ENCODE data around the gene OR52H1. TPM values are rescaled to one million over a fixed set of nuclear protein-coding genes. Genes with fewer than 3 reads are reported as not detected.

OR52H1 gene
- total RNA-seq, 2 experiments from 2014 or later: not detected

DNA sequence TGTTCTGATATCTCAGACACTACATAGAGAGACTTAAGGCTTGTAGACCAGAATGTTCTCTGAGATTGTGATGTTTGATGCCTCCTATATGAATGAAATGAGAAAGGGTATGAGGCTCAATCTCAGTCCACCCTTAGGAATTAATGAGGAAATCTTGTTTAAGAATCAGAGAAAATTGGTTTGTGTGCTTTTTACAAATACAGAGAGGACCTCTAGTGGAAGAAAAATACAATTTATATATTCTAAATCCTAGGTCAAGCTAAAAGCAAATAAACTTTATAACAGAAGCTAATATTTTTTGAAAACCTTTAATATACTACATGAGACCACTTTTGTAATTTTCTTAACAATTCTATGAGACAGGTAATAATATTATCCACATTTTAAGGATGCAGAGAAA, 5.0 kb upstream of the OR52H1 start:
- Mint-ChIP-seq H3K27me3 (peaks cover 15% of the 10 kb centered on the region), H3K4me1 (ENCODE audit: low read depth) (no peaks in the 10 kb centered on the region), H3K9me3 (no peaks in the 10 kb centered on the region), H3K4me3 (no peak overlapping the region), H3K27ac (no peak overlapping the region), H3K36me3 (ENCODE audit: low read depth) (peaks cover 2% of the 10 kb centered on the region)
- TF ChIP-seq, protein P1, sequence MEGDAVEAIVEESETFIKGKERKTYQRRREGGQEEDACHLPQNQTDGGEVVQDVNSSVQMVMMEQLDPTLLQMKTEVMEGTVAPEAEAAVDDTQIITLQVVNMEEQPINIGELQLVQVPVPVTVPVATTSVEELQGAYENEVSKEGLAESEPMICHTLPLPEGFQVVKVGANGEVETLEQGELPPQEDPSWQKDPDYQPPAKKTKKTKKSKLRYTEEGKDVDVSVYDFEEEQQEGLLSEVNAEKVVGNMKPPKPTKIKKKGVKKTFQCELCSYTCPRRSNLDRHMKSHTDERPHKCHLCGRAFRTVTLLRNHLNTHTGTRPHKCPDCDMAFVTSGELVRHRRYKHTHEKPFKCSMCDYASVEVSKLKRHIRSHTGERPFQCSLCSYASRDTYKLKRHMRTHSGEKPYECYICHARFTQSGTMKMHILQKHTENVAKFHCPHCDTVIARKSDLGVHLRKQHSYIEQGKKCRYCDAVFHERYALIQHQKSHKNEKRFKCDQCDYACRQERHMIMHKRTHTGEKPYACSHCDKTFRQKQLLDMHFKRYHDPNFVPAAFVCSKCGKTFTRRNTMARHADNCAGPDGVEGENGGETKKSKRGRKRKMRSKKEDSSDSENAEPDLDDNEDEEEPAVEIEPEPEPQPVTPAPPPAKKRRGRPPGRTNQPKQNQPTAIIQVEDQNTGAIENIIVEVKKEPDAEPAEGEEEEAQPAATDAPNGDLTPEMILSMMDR (IDR thresholded peaks at IDR 0.05): no peak
- intact Hi-C loops (cut with micrococcal nuclease): no loop called here
- ChIA-PET POLR2A (no interaction called here), CTCF (no interaction called here)
- no peak for DNase-seq
- no peak for ATAC-seq

DNA sequence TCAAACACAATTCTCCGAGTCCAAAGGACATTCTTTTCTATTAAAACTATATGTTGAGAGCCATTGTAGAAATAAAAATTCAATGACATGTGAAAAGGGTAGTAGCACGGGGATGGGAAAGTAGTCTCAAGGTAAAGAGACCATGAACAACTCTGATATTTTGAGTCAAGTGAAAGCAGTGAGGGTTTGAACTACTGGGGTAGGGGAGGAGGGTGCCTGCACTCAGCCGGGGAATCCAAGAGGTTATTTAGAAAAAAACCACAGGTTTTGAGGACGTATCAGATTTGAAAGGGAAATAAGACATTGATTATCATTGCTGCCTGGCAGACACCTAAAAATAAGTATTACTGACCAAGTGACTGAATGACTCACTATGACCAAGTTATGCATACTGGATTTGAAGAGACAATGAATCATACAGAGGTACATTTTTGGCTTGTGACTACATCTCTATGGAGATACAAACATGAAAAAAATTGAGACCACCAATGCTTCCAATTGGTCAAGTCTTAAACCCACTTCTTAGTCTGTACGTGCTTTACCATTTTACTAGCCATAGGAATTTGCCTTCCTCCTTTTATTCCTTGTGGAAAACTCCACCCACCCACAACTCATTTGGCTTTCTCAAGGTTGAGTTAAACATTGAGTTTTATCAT, 2.2 kb upstream of the OR52H1 start:
- Mint-ChIP-seq H3K4me1 (ENCODE audit: low read depth) (no peaks in the 10 kb centered on the region), H3K4me3 (no peak overlapping the region), H3K9me3 (no peaks in the 10 kb centered on the region), H3K27ac (no peak overlapping the region), H3K27me3 (peaks cover 11% of the 10 kb centered on the region), H3K36me3 (ENCODE audit: low read depth) (peaks cover 2% of the 10 kb centered on the region)
- DNase-seq (no peak), ATAC-seq (no peak)
- TF ChIP-seq, protein P1 (IDR thresholded peaks at IDR 0.05): no peak
- ChIA-PET POLR2A (no interaction called here), CTCF (no interaction called here)
- intact Hi-C loops (cut with micrococcal nuclease): no loop called here

DNA sequence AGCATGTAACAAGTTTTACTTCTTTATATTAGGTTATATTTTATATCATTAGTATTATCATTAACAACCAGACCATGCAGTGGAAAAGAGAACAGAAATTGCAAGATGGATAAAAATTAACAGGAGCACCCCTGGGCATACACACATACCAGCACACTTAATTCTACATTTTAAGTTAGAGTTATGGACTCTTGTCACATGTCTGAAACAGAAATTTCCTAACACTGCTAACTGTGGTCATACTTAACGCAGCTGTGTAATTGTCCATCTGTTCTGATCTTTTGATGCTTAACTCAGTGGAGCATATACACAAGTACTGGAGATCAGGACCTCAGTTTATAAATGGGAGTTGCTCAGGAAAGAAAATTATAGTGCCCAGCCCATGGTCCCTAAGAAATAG, 358 bp downstream of the OR52H1 start:
- TF ChIP-seq, protein P1 (IDR thresholded peaks at IDR 0.05): no peak
- no peak for DNase-seq
- H3K4me3 Mint-ChIP-seq: no peak overlapping the region
- H3K4me1 Mint-ChIP-seq (ENCODE audit: low read depth): no peaks in the 10 kb centered on the region
- peaks cover 2% of the 10 kb centered on the region for H3K36me3 Mint-ChIP-seq (ENCODE audit: low read depth)
- no peaks in the 10 kb centered on the region for H3K9me3 Mint-ChIP-seq
- peaks cover 10% of the 10 kb centered on the region for H3K27me3 Mint-ChIP-seq
- ATAC-seq: no peak
- intact Hi-C loops (cut with micrococcal nuclease): no loop called here
- ChIA-PET POLR2A (no interaction called here), CTCF (no interaction called here)
- H3K27ac Mint-ChIP-seq: no peak overlapping the region

DNA sequence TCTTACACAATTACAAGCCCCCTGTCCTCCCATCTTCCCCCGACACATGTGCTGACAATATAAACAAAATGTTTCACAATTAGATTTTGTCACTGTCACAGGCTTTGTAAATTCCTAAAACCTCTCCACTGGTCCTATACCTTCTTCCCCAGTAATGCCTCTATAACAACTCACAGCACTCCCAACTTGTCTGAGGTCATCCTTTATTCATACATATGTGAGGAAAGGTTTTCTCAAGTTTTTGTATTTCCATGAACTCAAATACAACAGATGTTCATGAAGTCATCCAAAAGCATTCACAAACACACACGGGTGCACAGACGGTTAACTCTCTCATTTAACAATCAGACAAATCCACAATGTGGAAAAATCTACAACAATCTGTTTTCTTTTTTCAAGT, 1.9 kb downstream of the OR52H1 start:
- Mint-ChIP-seq H3K27ac (no peak overlapping the region), H3K27me3 (peaks cover 2% of the 10 kb centered on the region), H3K4me1 (ENCODE audit: low read depth) (no peaks in the 10 kb centered on the region), H3K4me3 (no peak overlapping the region), H3K36me3 (ENCODE audit: low read depth) (peaks cover 2% of the 10 kb centered on the region), H3K9me3 (no peaks in the 10 kb centered on the region)
- ChIA-PET POLR2A (no interaction called here), CTCF (no interaction called here)
- ATAC-seq (no peak), DNase-seq (no peak)
- TF ChIP-seq, protein P1 (IDR thresholded peaks at IDR 0.05): no peak
- intact Hi-C loops (cut with micrococcal nuclease): no loop called here

DNA sequence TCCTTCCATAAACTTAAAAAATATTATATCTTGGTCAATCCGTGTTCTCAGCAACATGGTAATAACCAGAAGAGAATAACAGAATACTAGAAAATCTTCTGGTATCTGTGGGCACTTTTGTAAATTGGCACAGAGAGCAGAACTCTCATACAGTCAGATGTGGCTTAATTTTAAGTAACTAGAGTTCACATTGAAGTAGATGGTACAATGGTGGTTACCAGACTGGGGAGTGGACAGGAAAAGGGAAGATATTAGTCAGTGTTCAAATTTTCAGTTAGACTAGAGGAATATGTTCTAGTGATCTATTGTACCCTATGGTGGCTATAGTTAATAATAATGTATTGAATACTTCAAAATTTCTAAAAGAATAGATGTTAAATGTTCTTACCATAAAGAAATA, 6.9 kb downstream of the OR52H1 start:
- peaks cover 3% of the 10 kb centered on the region for H3K9me3 Mint-ChIP-seq
- intact Hi-C loops (cut with micrococcal nuclease): no loop called here
- no peak overlapping the region for H3K27ac Mint-ChIP-seq
- DNase-seq (no peak), ATAC-seq (no peak)
- ChIA-PET CTCF (no interaction called here), POLR2A (no interaction called here)
- H3K36me3 Mint-ChIP-seq (ENCODE audit: low read depth): no peaks in the 10 kb centered on the region
- TF ChIP-seq, protein P1 (IDR thresholded peaks at IDR 0.05): no peak
- H3K4me1 Mint-ChIP-seq (ENCODE audit: low read depth): no peaks in the 10 kb centered on the region
- H3K27me3 Mint-ChIP-seq: no peaks in the 10 kb centered on the region
- H3K4me3 Mint-ChIP-seq: no peak overlapping the region
